ENCODE measurements around the gene PKMYT1. TPM values are rescaled to one million over a fixed set of nuclear protein-coding genes. Genes with fewer than 3 reads are reported as not detected.

PKMYT1 gene
- total and polyA plus RNA-seq, 2 experiments from 2014 or later = 90.9 to 100 TPM

DNA sequence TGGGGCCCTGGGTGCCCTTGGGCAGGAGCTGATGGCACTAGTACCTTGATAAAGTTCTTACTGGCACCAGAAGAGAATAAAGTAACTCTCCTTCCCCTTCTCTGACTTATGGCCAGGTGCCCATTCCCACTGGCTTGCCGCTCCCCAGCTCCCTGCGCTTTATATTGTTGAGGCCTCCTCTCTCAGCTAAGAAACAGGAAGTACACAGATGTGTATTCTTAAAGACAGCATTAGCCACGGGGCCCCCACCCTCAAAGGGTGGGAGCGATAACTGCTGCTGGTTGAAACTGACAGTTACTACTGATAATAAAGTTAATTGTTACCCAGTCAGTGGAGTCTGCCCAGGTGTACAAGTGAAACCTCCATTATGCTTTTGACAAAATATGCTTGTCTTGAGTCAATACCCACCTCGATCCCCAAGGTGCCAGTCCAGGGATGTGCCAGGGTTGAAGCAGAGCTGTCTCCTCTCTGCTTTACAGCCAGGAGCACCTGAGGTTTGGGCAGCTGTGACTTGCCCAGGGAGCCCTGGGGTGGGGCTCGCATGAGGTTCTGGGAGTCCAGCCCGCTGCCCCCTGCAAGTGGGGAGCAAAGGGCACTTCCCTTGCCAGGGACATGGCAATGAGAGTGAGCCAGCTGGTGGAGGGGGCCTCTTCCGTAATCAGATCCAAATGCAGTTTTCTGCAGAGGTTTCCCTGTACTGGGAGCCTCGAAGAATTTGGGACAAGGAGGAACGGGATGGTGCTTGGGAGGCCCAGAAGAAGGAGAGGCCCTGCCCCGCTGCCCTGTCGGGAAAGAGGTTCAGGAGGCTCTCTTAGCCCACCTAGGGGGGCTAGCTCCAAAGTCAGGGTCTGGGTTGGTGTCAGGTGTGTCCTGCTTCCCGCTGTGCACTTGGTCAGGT, 27.1 kb upstream of the PKMYT1 start:
- Mint-ChIP-seq H3K27me3 (ENCODE audit: insufficient read depth, low read depth, poor library complexity) (peaks cover 36% of the 10 kb centered on the region), H3K27ac (peak overlapping the region; percentile 100), H3K4me3 (peak overlapping the region; percentile 82), H3K4me1 (peaks cover 44% of the 10 kb centered on the region), H3K9me3 (no peaks in the 10 kb centered on the region), H3K36me3 (ENCODE audit: low read depth) (peaks cover 13% of the 10 kb centered on the region)
- ATAC-seq = peak; percentile 3
- peak overlapping the region; percentile 90 for H3K4me2 ChIP-seq
- peaks cover 63% of the 10 kb centered on the region for H3K4me1 ChIP-seq (ENCODE audit: insufficient read depth)
- H3K36me3 ChIP-seq (ENCODE audit: insufficient read depth) = no peaks in the 10 kb centered on the region
- H3K79me2 ChIP-seq (replicated peaks; ENCODE audit: insufficient read depth) = no peaks in the 10 kb centered on the region; the same call in 1 of the 2 replicates
- no peaks in the 10 kb centered on the region for H4K20me1 ChIP-seq (replicated peaks; ENCODE audit: insufficient read depth)
- H3K4me3 ChIP-seq = peak overlapping the region; percentile 55
- H3K9me2 ChIP-seq (ENCODE audit: insufficient read depth) = no peaks in the 10 kb centered on the region
- no peak overlapping the region for H2AFZ ChIP-seq
- peak; percentile 86 for DNase-seq (ENCODE audit: low spot score)
- peaks cover 37% of the 10 kb centered on the region for H3F3A ChIP-seq (replicated peaks; ENCODE audit: low read depth)
- peak overlapping the region; percentile 100 for H3K27ac ChIP-seq (ENCODE audit: low read depth)
- TF ChIP-seq, protein P1, sequence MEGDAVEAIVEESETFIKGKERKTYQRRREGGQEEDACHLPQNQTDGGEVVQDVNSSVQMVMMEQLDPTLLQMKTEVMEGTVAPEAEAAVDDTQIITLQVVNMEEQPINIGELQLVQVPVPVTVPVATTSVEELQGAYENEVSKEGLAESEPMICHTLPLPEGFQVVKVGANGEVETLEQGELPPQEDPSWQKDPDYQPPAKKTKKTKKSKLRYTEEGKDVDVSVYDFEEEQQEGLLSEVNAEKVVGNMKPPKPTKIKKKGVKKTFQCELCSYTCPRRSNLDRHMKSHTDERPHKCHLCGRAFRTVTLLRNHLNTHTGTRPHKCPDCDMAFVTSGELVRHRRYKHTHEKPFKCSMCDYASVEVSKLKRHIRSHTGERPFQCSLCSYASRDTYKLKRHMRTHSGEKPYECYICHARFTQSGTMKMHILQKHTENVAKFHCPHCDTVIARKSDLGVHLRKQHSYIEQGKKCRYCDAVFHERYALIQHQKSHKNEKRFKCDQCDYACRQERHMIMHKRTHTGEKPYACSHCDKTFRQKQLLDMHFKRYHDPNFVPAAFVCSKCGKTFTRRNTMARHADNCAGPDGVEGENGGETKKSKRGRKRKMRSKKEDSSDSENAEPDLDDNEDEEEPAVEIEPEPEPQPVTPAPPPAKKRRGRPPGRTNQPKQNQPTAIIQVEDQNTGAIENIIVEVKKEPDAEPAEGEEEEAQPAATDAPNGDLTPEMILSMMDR (conservative IDR thresholded peaks at IDR 0.05; ENCODE audit: low read depth in 2 of 2) = peak in 1 of 2 experiments; percentile 24; a peak in 1 of 4 replicates
- TF ChIP-seq ZNF331 (CRISPR knock-in tag; IDR thresholded peaks at IDR 0.05; ENCODE audit: low read depth) = no peak
- peaks cover 11% of the 10 kb centered on the region for H3K27me3 ChIP-seq (ENCODE audit: insufficient read depth)

DNA sequence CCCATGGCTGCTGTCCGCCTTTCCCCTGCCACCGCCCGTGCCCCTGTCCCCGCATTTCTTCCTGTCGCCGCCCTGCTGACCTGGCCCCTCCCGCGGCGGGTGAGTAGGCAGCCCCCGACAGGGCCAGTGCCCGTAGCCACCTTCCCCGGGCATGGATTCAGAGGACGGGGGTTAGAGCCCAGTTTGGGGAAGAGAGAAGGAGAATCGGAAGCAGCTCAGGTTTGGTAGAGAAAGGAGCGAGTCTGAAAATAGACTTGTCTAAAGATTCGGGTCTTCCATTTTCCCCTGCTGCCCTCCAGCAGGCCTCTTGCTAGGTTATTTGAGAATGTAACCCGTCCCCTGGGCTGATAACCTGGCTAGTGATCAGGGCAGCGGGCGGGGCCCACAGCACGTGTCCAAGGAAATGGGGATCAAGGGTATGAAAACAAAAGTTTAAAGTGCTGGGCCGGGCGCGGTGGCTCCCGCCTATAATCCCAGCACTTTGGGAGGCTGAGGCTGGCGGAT, 24.6 kb upstream of the PKMYT1 start:
- Histone ChIP-seq H3K4me3 (peak overlapping the region; percentile 74), H3K9me2 (ENCODE audit: insufficient read depth) (no peaks in the 10 kb centered on the region), H3K79me2 (replicated peaks; ENCODE audit: insufficient read depth) (no peaks in the 10 kb centered on the region), H3K4me2 (peak overlapping the region; percentile 90), H3K27ac (ENCODE audit: low read depth) (peak overlapping the region; percentile 90), H4K20me1 (replicated peaks; ENCODE audit: insufficient read depth) (no peaks in the 10 kb centered on the region), H3K27me3 (ENCODE audit: insufficient read depth) (no peaks in the 10 kb centered on the region), H3F3A (replicated peaks; ENCODE audit: low read depth) (peaks cover 28% of the 10 kb centered on the region), H2AFZ (no peak overlapping the region), H3K36me3 (ENCODE audit: insufficient read depth) (no peaks in the 10 kb centered on the region), H3K4me1 (ENCODE audit: insufficient read depth) (peaks cover 41% of the 10 kb centered on the region)
- Mint-ChIP-seq H3K36me3 (ENCODE audit: low read depth) (peaks cover 13% of the 10 kb centered on the region), H3K4me1 (peaks cover 38% of the 10 kb centered on the region), H3K9me3 (no peaks in the 10 kb centered on the region), H3K27ac (peak overlapping the region; percentile 84), H3K27me3 (ENCODE audit: insufficient read depth, low read depth, poor library complexity) (peaks cover 26% of the 10 kb centered on the region), H3K4me3 (peak overlapping the region; percentile 82)
- DNase-seq (ENCODE audit: low spot score) = peak; percentile 83
- peak; percentile 49; the same call in 1 of the 2 replicates for TF ChIP-seq POLR2AphosphoS5 (IDR thresholded peaks at IDR 0.05; ENCODE audit: low read depth)
- TF ChIP-seq, protein P2, sequence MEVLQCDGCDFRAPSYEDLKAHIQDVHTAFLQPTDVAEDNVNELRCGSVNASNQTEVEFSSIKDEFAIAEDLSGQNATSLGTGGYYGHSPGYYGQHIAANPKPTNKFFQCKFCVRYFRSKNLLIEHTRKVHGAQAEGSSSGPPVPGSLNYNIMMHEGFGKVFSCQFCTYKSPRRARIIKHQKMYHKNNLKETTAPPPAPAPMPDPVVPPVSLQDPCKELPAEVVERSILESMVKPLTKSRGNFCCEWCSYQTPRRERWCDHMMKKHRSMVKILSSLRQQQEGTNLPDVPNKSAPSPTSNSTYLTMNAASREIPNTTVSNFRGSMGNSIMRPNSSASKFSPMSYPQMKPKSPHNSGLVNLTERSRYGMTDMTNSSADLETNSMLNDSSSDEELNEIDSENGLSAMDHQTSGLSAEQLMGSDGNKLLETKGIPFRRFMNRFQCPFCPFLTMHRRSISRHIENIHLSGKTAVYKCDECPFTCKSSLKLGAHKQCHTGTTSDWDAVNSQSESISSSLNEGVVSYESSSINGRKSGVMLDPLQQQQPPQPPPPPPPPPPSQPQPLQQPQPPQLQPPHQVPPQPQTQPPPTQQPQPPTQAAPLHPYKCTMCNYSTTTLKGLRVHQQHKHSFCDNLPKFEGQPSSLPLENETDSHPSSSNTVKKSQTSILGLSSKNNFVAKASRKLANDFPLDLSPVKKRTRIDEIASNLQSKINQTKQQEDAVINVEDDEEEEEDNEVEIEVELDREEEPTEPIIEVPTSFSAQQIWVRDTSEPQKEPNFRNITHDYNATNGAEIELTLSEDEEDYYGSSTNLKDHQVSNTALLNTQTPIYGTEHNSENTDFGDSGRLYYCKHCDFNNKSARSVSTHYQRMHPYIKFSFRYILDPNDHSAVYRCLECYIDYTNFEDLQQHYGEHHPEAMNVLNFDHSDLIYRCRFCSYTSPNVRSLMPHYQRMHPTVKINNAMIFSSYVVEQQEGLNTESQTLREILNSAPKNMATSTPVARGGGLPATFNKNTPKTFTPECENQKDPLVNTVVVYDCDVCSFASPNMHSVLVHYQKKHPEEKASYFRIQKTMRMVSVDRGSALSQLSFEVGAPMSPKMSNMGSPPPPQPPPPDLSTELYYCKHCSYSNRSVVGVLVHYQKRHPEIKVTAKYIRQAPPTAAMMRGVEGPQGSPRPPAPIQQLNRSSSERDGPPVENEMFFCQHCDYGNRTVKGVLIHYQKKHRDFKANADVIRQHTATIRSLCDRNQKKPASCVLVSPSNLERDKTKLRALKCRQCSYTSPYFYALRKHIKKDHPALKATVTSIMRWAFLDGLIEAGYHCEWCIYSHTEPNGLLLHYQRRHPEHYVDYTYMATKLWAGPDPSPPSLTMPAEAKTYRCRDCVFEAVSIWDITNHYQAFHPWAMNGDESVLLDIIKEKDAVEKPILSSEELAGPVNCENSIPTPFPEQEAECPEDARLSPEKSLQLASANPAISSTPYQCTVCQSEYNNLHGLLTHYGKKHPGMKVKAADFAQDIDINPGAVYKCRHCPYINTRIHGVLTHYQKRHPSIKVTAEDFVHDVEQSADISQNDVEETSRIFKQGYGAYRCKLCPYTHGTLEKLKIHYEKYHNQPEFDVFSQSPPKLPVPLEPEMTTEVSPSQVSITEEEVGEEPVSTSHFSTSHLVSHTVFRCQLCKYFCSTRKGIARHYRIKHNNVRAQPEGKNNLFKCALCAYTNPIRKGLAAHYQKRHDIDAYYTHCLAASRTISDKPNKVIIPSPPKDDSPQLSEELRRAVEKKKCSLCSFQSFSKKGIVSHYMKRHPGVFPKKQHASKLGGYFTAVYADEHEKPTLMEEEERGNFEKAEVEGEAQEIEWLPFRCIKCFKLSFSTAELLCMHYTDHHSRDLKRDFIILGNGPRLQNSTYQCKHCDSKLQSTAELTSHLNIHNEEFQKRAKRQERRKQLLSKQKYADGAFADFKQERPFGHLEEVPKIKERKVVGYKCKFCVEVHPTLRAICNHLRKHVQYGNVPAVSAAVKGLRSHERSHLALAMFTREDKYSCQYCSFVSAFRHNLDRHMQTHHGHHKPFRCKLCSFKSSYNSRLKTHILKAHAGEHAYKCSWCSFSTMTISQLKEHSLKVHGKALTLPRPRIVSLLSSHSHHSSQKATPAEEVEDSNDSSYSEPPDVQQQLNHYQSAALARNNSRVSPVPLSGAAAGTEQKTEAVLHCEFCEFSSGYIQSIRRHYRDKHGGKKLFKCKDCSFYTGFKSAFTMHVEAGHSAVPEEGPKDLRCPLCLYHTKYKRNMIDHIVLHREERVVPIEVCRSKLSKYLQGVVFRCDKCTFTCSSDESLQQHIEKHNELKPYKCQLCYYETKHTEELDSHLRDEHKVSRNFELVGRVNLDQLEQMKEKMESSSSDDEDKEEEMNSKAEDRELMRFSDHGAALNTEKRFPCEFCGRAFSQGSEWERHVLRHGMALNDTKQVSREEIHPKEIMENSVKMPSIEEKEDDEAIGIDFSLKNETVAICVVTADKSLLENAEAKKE (CRISPR knock-in tag; IDR thresholded peaks at IDR 0.05) = no peak
- no peak for ATAC-seq

Data from GM23338 (cell line).